Esophagus muscularis mucosa (tissue), 4 donors: ENCODE results near the gene CAP2. TPM values are rescaled to one million over a fixed set of nuclear protein-coding genes. Genes with fewer than 3 reads are reported as not detected.

Experiments used
- DNase-seq: peaks from one replicate; pipeline ENCODE4 v3.0.0-alpha.2; 2017; ENCODE audit errors: extremely low spot score
- H3K27ac ChIP-seq, 4 donors: fragments of 200-600 bp; sonication (generic); replicated peaks in 1 of 4; 1 replicate in 3 of 4; 2 replicates in 1 of 4; pipeline ENCODE4 v1.5.1; 2016 to 2019; ENCODE audit warnings: mild to moderate bottlenecking in 1 of 4
- H3K27me3 ChIP-seq, 4 donors: fragments of 200-600 bp; sonication (generic); one replicate each; pipeline versions ENCODE4 v1.5.1 to v1.6.0; 2016 to 2019
- H3K36me3 ChIP-seq, 4 donors: fragments of 200-600 bp; sonication (generic); one replicate each; pipeline ENCODE4 v1.5.1; 2016 to 2019
- H3K4me1 ChIP-seq, 4 donors: fragments of 200-600 bp; sonication (generic); one replicate each; pipeline ENCODE4 v1.5.1; 2016 to 2019
- H3K4me3 ChIP-seq, 4 donors: fragments of 200-600 bp; sonication (generic); 1 replicate in 2 of 4; 2 replicates in 2 of 4; pipeline ENCODE4 v1.5.1; 2016 to 2019; ENCODE audit warnings: mild to moderate bottlenecking in 4 of 4, moderate library complexity in 1 of 4
- H3K9me3 ChIP-seq, 4 donors: fragments of 200-600 bp; sonication (generic); 1 replicate in 3 of 4; 2 replicates in 1 of 4; pipeline ENCODE4 v1.5.1; 2016 to 2019
- EP300 ChIP-seq: sonication (generic); formaldehyde crosslinking; IDR thresholded peaks from one replicate; pipeline ENCODE4 v1.6.1; 2017; ENCODE audit warnings: antibody characterized with exemption
- POLR2A ChIP-seq: fragments of 450-650 bp; IDR thresholded peaks from one replicate; pipeline ENCODE4 v1.6.1; 2017; ENCODE audit warnings: antibody characterized with exemption, moderate library complexity, mild to moderate bottlenecking, low read depth
- POLR2AphosphoS5 ChIP-seq, 2 donors: sonication (generic); formaldehyde crosslinking; IDR thresholded peaks; one replicate each; pipeline ENCODE4 v1.6.1; 2017; ENCODE audit warnings: antibody characterized with exemption in 2 of 2
- WGBS: methylation state at CpG from one replicate; pipeline ENCODE4 v1.1.5; 2018; 5-methylcytosine and 5-hydroxymethylcytosine counted together
- intact Hi-C: fragments of 100-400 bp; cut with DNase I; formaldehyde crosslinking; loops from one replicate; pipeline ENCODE4 v1.15.1; 2023
- total RNA-seq, 4 donors: library from RNA; depleted of rRNA; stranded (reverse); fragments of >200 nt; gene quantifications; one replicate each; pipeline versions ENCODE4 v1.1.0 to v1.2.1, GENCODE V29; 2016
- TF ChIP-seq, protein P1 (sequence below), 3 experiments: fragments of 200-600 bp in 2 of 3; fragments of 450-650 bp in 1 of 3; sonication (generic) in 2 of 3; IDR thresholded peaks; one replicate each; pipeline ENCODE4 v1.5.1; 2017 to 2019; ENCODE audit warnings: antibody characterized with exemption in 3 of 3, mild to moderate bottlenecking in 2 of 3, moderate library complexity in 1 of 3

Gene CAP2
- total RNA-seq, 4 donors from 2014 or later = 38.3 to 55.6 (median 55.1) TPM

DNA sequence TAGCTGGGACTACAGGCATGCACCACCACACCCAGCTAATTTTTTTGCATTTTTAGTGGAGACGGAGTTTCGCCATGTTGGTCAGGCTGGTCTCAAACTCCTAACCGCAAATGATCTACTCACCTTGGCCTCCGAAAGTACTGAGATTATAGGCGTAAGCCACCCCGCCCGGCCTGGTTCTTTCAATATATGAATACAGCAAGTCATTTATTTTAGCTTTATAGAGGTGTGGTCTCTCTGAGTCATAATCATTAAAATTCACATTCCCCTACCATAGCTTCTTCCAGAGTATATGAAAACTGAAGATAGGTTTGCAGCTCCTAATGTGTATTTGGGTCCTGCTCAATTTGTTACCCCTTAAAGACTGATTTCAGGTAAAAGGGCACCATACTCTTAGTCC, 118.2 kb downstream of the CAP2 start:
- intact Hi-C loops = no loop called here
- no peaks in the 10 kb centered on the region for H3K9me3 ChIP-seq
- peaks cover 0 to 2% (median 0%) of the 10 kb centered on the region in 4 donors for H3K4me1 ChIP-seq
- H3K27ac ChIP-seq = no peak overlapping the region
- no peak for DNase-seq
- peaks cover 0 to 50% (median 23%) of the 10 kb centered on the region in 4 donors for H3K36me3 ChIP-seq
- WGBS = 90% methylated on average over 7 of the region's 7 CpGs
- no peak overlapping the region for H3K4me3 ChIP-seq
- no peaks in the 10 kb centered on the region for H3K27me3 ChIP-seq
- TF ChIP-seq, protein P1, sequence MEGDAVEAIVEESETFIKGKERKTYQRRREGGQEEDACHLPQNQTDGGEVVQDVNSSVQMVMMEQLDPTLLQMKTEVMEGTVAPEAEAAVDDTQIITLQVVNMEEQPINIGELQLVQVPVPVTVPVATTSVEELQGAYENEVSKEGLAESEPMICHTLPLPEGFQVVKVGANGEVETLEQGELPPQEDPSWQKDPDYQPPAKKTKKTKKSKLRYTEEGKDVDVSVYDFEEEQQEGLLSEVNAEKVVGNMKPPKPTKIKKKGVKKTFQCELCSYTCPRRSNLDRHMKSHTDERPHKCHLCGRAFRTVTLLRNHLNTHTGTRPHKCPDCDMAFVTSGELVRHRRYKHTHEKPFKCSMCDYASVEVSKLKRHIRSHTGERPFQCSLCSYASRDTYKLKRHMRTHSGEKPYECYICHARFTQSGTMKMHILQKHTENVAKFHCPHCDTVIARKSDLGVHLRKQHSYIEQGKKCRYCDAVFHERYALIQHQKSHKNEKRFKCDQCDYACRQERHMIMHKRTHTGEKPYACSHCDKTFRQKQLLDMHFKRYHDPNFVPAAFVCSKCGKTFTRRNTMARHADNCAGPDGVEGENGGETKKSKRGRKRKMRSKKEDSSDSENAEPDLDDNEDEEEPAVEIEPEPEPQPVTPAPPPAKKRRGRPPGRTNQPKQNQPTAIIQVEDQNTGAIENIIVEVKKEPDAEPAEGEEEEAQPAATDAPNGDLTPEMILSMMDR (IDR thresholded peaks at IDR 0.05) = no peak
- TF ChIP-seq EP300 (no peak), POLR2A (no peak), POLR2AphosphoS5 (IDR thresholded peaks at IDR 0.05) (no peak)

DNA sequence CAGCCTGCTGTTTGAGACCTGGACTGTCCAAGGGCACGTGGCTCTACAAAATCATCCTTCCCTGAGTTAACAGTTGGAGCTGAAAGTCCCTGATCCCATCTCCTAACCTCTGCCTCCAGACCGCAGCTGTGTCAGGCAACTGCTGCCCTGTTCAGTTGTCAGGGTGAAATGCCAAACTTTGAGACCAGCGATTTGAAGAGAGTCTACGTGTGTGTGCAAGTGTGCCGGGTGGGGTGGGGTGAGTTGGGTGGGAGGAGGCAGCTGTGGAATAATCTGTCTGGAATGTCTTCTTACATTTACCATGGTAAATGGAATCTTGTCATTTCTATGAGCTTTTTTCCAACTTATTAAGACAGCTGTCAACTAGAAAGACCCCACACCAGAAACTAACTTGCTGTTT, 125.7 kb downstream of the CAP2 start:
- Histone ChIP-seq H3K4me1 (no peaks in the 10 kb centered on the region), H3K27me3 (no peaks in the 10 kb centered on the region), H3K27ac (no peak overlapping the region), H3K36me3 (peaks cover 0 to 28% (median 16%) of the 10 kb centered on the region in 4 donors), H3K4me3 (no peak overlapping the region), H3K9me3 (no peaks in the 10 kb centered on the region)
- intact Hi-C loops = no loop called here
- no peak for TF ChIP-seq POLR2AphosphoS5 (IDR thresholded peaks at IDR 0.05)
- TF ChIP-seq, protein P1 (IDR thresholded peaks at IDR 0.05) = no peak
- no peak for TF ChIP-seq POLR2A
- no peak for TF ChIP-seq EP300
- WGBS = 60% methylated on average over 5 of the region's 5 CpGs
- peak; percentile 80 for DNase-seq

DNA sequence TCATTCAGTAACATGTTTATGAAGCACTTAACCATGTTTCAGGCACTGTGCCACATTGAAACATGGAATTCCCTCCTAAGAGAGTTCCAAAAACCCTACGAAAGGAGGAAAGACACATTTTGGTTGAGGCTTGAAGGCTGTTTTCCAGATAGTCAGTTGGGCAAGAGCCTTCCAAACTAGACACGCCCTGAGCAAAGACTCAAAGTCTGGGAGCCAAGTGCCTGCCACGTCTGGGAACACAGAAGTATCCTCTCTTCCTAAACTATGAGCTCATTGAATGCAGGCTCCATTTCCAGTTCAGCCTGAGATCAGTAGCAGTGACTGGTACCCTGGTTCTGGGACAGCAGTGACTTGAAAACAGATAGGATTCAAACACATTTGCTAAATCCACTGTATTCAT, 132.2 kb downstream of the CAP2 start:
- TF ChIP-seq, protein P1 (IDR thresholded peaks at IDR 0.05) = no peak
- TF ChIP-seq EP300 = no peak
- TF ChIP-seq POLR2AphosphoS5 (IDR thresholded peaks at IDR 0.05) = no peak
- no peak for TF ChIP-seq POLR2A
- WGBS = 50% methylated on average over 3 of the region's 3 CpGs
- peak; percentile 64 for DNase-seq
- Histone ChIP-seq H3K27ac (no peak overlapping the region), H3K4me1 (no peaks in the 10 kb centered on the region), H3K36me3 (peaks cover 0 to 12% (median 2%) of the 10 kb centered on the region in 4 donors), H3K27me3 (no peaks in the 10 kb centered on the region), H3K4me3 (no peak overlapping the region), H3K9me3 (no peaks in the 10 kb centered on the region)
- intact Hi-C loops = no loop called here

DNA sequence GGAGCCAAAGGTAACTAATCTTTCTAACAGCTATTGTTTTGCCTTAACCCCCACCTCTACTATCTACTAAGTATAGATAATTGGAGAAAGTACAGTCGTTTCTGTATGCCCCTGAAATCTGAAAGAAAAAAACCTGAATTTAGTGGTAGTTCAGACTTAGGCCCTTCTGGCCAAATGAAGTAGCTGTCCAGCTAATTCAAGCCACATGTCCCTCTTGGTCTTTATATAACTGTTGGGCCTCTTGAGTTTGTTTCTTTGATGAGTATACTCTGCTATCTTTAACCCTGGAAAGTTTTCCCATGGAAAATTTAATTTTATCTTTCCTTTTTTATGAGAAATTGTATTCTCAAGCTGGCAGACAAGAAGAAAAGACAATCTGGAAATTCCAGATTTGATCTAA, 133.7 kb downstream of the CAP2 start:
- DNase-seq = no peak
- H3K4me3 ChIP-seq = no peak overlapping the region
- H3K27ac ChIP-seq = no peak overlapping the region
- H3K9me3 ChIP-seq = no peaks in the 10 kb centered on the region
- no peaks in the 10 kb centered on the region for H3K27me3 ChIP-seq
- H3K36me3 ChIP-seq = peaks cover 0 to 18% (median 2%) of the 10 kb centered on the region in 4 donors
- intact Hi-C loops = no loop called here
- TF ChIP-seq EP300 (no peak), POLR2AphosphoS5 (IDR thresholded peaks at IDR 0.05) (no peak), POLR2A (no peak)
- TF ChIP-seq, protein P1 (IDR thresholded peaks at IDR 0.05) = no peak
- WGBS = 53% methylated on average over 1 of the region's 1 CpG
- H3K4me1 ChIP-seq = no peaks in the 10 kb centered on the region

DNA sequence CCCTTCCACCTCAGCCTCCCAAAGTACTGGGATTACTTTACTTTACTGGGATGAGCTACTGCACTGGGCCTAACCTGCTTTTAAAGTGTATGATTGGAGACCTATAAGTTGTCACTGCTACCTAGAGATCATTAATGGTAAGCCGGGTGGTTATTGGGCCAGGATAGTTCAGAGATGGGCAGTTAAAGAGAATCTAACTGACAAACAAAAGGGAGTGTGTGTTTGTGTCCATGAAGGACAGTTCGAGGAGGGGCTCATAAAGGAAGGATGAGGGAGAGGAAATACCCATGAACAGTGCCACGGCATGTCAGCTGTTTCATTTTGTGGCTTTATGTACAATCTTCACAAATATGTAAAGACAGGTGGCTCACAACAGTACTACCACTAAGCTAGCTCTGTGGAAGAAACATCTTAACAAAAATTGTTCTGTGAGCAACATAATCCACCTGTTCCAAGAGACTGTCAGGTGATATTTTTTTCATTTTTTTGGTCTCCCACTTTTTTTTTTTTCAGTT, 137.0 kb downstream of the CAP2 start:
- H3K27ac ChIP-seq = no peak overlapping the region
- peaks cover 0 to 27% (median 0%) of the 10 kb centered on the region in 4 donors for H3K36me3 ChIP-seq
- 69% methylated on average over 3 of the region's 3 CpGs for WGBS
- no peaks in the 10 kb centered on the region for H3K27me3 ChIP-seq
- no peak overlapping the region for H3K4me3 ChIP-seq
- H3K9me3 ChIP-seq = no peaks in the 10 kb centered on the region
- TF ChIP-seq EP300 (no peak), POLR2AphosphoS5 (IDR thresholded peaks at IDR 0.05) (no peak), POLR2A (no peak)
- TF ChIP-seq, protein P1 (IDR thresholded peaks at IDR 0.05) = no peak
- H3K4me1 ChIP-seq = no peaks in the 10 kb centered on the region
- peak; percentile 91 for DNase-seq
- intact Hi-C loops = no loop called here
